OCI-LY7 (cell line): Measurements from ENCODE around the gene WDR70.

ENCODE experiments used
- EZH2phosphoT487 ChIP-seq: fragments of 200-600 bp; sonication (generic); IDR thresholded peaks from 2 replicates; pipeline ENCODE4 v1.6.1; 2018; ENCODE audit warnings: low read depth, borderline replicate concordance, mild to moderate bottlenecking, mixed run types, antibody characterized with exemption, low read length, moderate library complexity, mixed read lengths
- TF ChIP-seq, protein P1 (sequence below): fragments of 200-600 bp; sonication (generic); conservative IDR thresholded peaks from 2 replicates; pipeline ENCODE4 v1.5.1; 2014; ENCODE audit warnings: mild to moderate bottlenecking, antibody characterized with exemption, low read length, moderate library complexity, mixed read lengths

DNA sequence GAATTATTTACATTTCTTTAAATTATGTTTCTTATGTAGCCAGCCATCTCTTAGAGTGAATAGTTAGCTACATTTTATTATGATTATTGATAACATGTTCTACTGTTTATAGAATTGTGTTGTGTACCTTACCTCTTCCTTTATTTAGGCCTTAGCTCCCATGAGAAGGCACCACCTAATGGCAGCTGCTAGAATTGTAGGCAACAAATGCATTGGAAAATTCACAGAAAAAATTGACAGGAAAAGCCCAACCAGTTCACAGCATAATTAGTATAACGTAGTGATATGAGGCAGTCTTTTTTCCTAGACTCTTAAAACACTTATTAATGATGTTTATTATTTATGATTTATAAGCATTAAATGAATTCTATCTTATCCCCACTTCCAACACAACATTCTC is 175.8 kb downstream of the WDR70 start:
- TF ChIP-seq, protein P1, sequence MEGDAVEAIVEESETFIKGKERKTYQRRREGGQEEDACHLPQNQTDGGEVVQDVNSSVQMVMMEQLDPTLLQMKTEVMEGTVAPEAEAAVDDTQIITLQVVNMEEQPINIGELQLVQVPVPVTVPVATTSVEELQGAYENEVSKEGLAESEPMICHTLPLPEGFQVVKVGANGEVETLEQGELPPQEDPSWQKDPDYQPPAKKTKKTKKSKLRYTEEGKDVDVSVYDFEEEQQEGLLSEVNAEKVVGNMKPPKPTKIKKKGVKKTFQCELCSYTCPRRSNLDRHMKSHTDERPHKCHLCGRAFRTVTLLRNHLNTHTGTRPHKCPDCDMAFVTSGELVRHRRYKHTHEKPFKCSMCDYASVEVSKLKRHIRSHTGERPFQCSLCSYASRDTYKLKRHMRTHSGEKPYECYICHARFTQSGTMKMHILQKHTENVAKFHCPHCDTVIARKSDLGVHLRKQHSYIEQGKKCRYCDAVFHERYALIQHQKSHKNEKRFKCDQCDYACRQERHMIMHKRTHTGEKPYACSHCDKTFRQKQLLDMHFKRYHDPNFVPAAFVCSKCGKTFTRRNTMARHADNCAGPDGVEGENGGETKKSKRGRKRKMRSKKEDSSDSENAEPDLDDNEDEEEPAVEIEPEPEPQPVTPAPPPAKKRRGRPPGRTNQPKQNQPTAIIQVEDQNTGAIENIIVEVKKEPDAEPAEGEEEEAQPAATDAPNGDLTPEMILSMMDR, result peak; percentile 84
- no peak for TF ChIP-seq EZH2phosphoT487
